Fibroblast of villous mesenchyme (primary cell): ENCODE results near the gene EID2B. TPM values are rescaled to one million over a fixed set of nuclear protein-coding genes. Genes with fewer than 3 reads are reported as not detected.

ENCODE experiments used
- DNase-seq: peaks from one replicate; pipeline ENCODE4 v3.0.0-alpha.2; 2010; ENCODE audit warnings: low read depth
- H3K4me3 ChIP-seq: 2 replicates; pipeline ENCODE4 v1.5.1; 2011; ENCODE audit warnings: low read depth, mild to moderate bottlenecking, low read length
- CTCF ChIP-seq: IDR thresholded peaks from 2 replicates; pipeline ENCODE4 v1.5.1; 2012; ENCODE audit warnings: low read depth, mild to moderate bottlenecking, low read length; ENCODE audit not compliant: insufficient read depth
- total RNA-seq: library from RNA; depleted of rRNA; stranded (reverse); fragments of >200 nt; gene quantifications from 2 replicates; pipeline ENCODE4 v1.2.3, GENCODE V29; 2012

Gene EID2B
- total RNA-seq: 4.3 and 4.5 TPM in 2 replicates

GRCh38 chr19:39532233-39533002 lies at the start of gene EID2B:
Gene EID2B, minus strand, starts transcription at chr19:39532852. Its CDS starts 50 bp downstream, at chr19:39532802.
- DNase-seq: peak; percentile 95

GRCh38 chr19:39582442-39582841 lies 49.8 kb upstream of the EID2B start:
- no peak overlapping the region for H3K4me3 ChIP-seq
- no peak for DNase-seq
- TF ChIP-seq CTCF: no peak

More at GRCh38 chr19:39532233-39533002, at the start of gene EID2B:
- TF ChIP-seq CTCF: peak; percentile 96
- peak within 1 kb of the TSS; percentile 88 for H3K4me3 ChIP-seq

- no peak overlapping the region for H3K4me3 ChIP-seq
- peak; percentile 27 for DNase-seq
- TF ChIP-seq CTCF: no peak
Measured at GRCh38 chr19:39568604-39569003, 36.0 kb upstream of the EID2B start.

- H3K4me3 ChIP-seq: no peak overlapping the region
- no peak for DNase-seq
- no peak for TF ChIP-seq CTCF
Measured at GRCh38 chr19:39566064-39566463, 33.4 kb upstream of the EID2B start.

GRCh38 chr19:39563408-39563807 lies 30.8 kb upstream of the EID2B start:
- no peak for TF ChIP-seq CTCF
- DNase-seq: no peak
- H3K4me3 ChIP-seq: no peak overlapping the region

GRCh38 chr19:39558624-39559117 lies 26.0 kb upstream of the EID2B start:
- no peak overlapping the region for H3K4me3 ChIP-seq
- DNase-seq: no peak
- TF ChIP-seq CTCF: no peak
